ENCODE results near the gene DGLUCY. TPM values are rescaled to one million over a fixed set of nuclear protein-coding genes. Genes with fewer than 3 reads are reported as not detected.

Gene DGLUCY
- total and polyA plus RNA-seq, 2 of the 8 experiments (the other 6 are each of a cell fraction or from before 2014, with no cell fraction given), result 24.9 to 31.8 TPM

- no peak for TF ChIP-seq CHD7 (IDR thresholded peaks at IDR 0.05; ENCODE audit: insufficient replicate concordance, low read length)
- no peak for TF ChIP-seq TAF7 (optimal IDR thresholded peaks at IDR 0.05; ENCODE audit: borderline replicate concordance, low read depth, low read length)
- TF ChIP-seq CEBPB (IDR thresholded peaks at IDR 0.05; ENCODE audit: low read depth, low read length), result no peak
Measured at GRCh38 chr14:91219517-91220389, 105.9 kb downstream of the DGLUCY start (continued).
